H1 (cell line): ENCODE results near the gene CNR1. TPM values are rescaled to one million over a fixed set of nuclear protein-coding genes. Genes with fewer than 3 reads are reported as not detected.

ENCODE experiments used
- CTCF ChIA-PET: fragments of 300-600 bp; sonication (Branson Sonifier 250); formaldehyde crosslinking; loops from one replicate; lab custom pipeline; 2021; ENCODE audit not compliant: partially characterized antibody; lab: Charles Lee
- POLR2A ChIA-PET: fragments of 300-600 bp; sonication (Branson Sonifier 250); formaldehyde crosslinking; loops from one replicate; lab custom pipeline; 2021; ENCODE audit warnings: inconsistent platforms; ENCODE audit not compliant: partially characterized antibody; lab: Charles Lee
- DNase-seq, 2 experiments: peaks; one replicate each; pipeline versions ENCODE4 v3.0.0 to v3.0.0-alpha.2; 2010 to 2022; ENCODE audit warnings: low spot score in 2 of 2, low read depth in 1 of 2, mixed read lengths in 1 of 2
- FAIRE-seq: peaks from 2 replicates; lab custom pipeline; 2011; peaks lifted over from hg19 to GRCh38; lab: Jason Lieb, UNC
- H2AFZ ChIP-seq: 2 replicates; pipeline ENCODE4 v1.8.1; 2012; ENCODE audit warnings: low read length, inconsistent platforms
- H2AK5ac ChIP-seq: 2 replicates; pipeline ENCODE4 v1.6.1; 2013; ENCODE audit warnings: low read depth, low read length
- H2BK120ac ChIP-seq: replicated peaks from 2 replicates; pipeline ENCODE3; 2013; ENCODE audit warnings: low read depth, low read length, inconsistent platforms
- H2BK12ac ChIP-seq: 2 replicates; pipeline ENCODE4 v1.6.1; 2013; ENCODE audit warnings: low read depth, low read length
- H2BK15ac ChIP-seq: 2 replicates; pipeline ENCODE4 v1.6.1; 2013; ENCODE audit warnings: low read length
- H2BK20ac ChIP-seq: 2 replicates; pipeline ENCODE4 v1.6.1; 2013; ENCODE audit warnings: low read length
- H2BK5ac ChIP-seq: 2 replicates; pipeline ENCODE4 v1.6.1; 2013; ENCODE audit warnings: low read depth, low read length
- H3K14ac ChIP-seq: 2 replicates; pipeline ENCODE4 v1.6.1; 2013; ENCODE audit warnings: inconsistent platforms; ENCODE audit not compliant: insufficient read length
- H3K18ac ChIP-seq: 2 replicates; pipeline ENCODE4 v1.6.1; 2013; ENCODE audit warnings: low read length; ENCODE audit errors: extremely low read depth
- H3K23ac ChIP-seq: 2 replicates; pipeline ENCODE4 v1.6.1; 2013; ENCODE audit warnings: inconsistent platforms; ENCODE audit not compliant: insufficient read length
- H3K23me2 ChIP-seq: 2 replicates; pipeline ENCODE4 v1.6.1; 2013; ENCODE audit warnings: low read depth, low read length
- H3K27ac ChIP-seq: 2 replicates; pipeline ENCODE4 v1.6.1; 2011; ENCODE audit warnings: low read depth, low read length, inconsistent platforms
- H3K27me3 ChIP-seq, 4 experiments: replicated peaks in 1 of 4; 1 replicate in 1 of 4; 2 replicates in 3 of 4; pipeline versions ENCODE4 v1.6.1 to v1.8.1; 2011 to 2013; ENCODE audit warnings: low read length in 3 of 4, mild to moderate bottlenecking in 3 of 4, inconsistent platforms in 2 of 4, mixed read lengths in 2 of 4, moderate library complexity in 1 of 4; ENCODE audit not compliant: control insufficient read depth in 3 of 4, insufficient read depth in 3 of 4; ENCODE audit errors: extremely low read depth in 1 of 4
- H3K36me3 ChIP-seq, 4 experiments: 2 replicates each; pipeline versions ENCODE4 v1.6.1 to v1.8.1; 2011 to 2013; ENCODE audit warnings: mild to moderate bottlenecking in 4 of 4, low read length in 3 of 4, moderate library complexity in 2 of 4, control low read depth in 1 of 4, inconsistent platforms in 1 of 4; ENCODE audit not compliant: insufficient read depth in 4 of 4, control insufficient read depth in 2 of 4
- H3K4ac ChIP-seq: replicated peaks from 2 replicates; pipeline ENCODE3; 2013; ENCODE audit warnings: low read length, low read depth, mixed read lengths, inconsistent platforms; ENCODE audit not compliant: insufficient read length
- H3K4me1 ChIP-seq, 4 experiments: replicated peaks in 1 of 4; 1 replicate in 1 of 4; 2 replicates in 3 of 4; pipeline versions ENCODE4 v1.6.1 to v1.8.1; 2011 to 2013; ENCODE audit warnings: low read length in 3 of 4, inconsistent platforms in 2 of 4, mixed read lengths in 1 of 4; ENCODE audit not compliant: insufficient read depth in 4 of 4, control insufficient read depth in 3 of 4
- H3K4me2 ChIP-seq, 2 experiments: 2 replicates each; pipeline versions ENCODE4 v1.6.1 to v1.8.1; 2011 to 2013; ENCODE audit warnings: low read depth in 2 of 2, low read length in 2 of 2, control low read depth in 1 of 2, inconsistent platforms in 1 of 2, mild to moderate bottlenecking in 1 of 2; ENCODE audit not compliant: insufficient read depth in 1 of 2
- H3K4me3 ChIP-seq, 4 experiments: fragments of 200-600, 300-600 bp in 1 of 4; sonication (generic), shearing (Covaris generic), sonication (Bioruptor Twin) in 1 of 4; 2 replicates each; pipeline versions ENCODE4 v1.5.1 to v1.8.1; 2011 to 2016; ENCODE audit warnings: low read length in 4 of 4, low read depth in 3 of 4, control low read depth in 2 of 4, inconsistent platforms in 2 of 4, mild to moderate bottlenecking in 2 of 4, mixed read lengths in 1 of 4, moderate library complexity in 1 of 4; ENCODE audit not compliant: insufficient read depth in 2 of 4; ENCODE audit errors: extremely low read depth in 1 of 4
- H3K56ac ChIP-seq: replicated peaks from 2 replicates; pipeline ENCODE3; 2013; ENCODE audit warnings: low read depth, mild to moderate bottlenecking, mixed read lengths, low read length, inconsistent platforms; ENCODE audit not compliant: insufficient read length
- H3K79me1 ChIP-seq: 2 replicates; pipeline ENCODE4 v1.6.1; 2013; ENCODE audit warnings: low read depth, low read length, control low read depth
- H3K79me2 ChIP-seq, 2 experiments: 2 replicates each; pipeline versions ENCODE4 v1.6.1 to v1.8.1; 2012 to 2013; ENCODE audit warnings: low read length in 2 of 2, mild to moderate bottlenecking in 2 of 2, inconsistent platforms in 1 of 2; ENCODE audit not compliant: insufficient read depth in 2 of 2, control insufficient read depth in 1 of 2
- H3K9ac ChIP-seq, 4 experiments: replicated peaks in 1 of 4; 1 replicate in 1 of 4; 2 replicates in 3 of 4; pipeline versions ENCODE4 v1.6.1 to v1.8.1; 2011 to 2013; ENCODE audit warnings: low read depth in 3 of 4, low read length in 3 of 4, control low read depth in 2 of 4, mild to moderate bottlenecking in 2 of 4, moderate library complexity in 2 of 4, inconsistent platforms in 1 of 4; ENCODE audit errors: extremely low read depth in 1 of 4
- H3K9me3 ChIP-seq, 2 experiments: 2 replicates each; pipeline versions ENCODE4 v1.6.1 to v1.8.1; 2012 to 2013; ENCODE audit warnings: mild to moderate bottlenecking in 2 of 2, moderate library complexity in 2 of 2, control low read depth in 1 of 2, inconsistent platforms in 1 of 2, low read depth in 1 of 2, low read length in 1 of 2, mixed read lengths in 1 of 2; ENCODE audit not compliant: insufficient read depth in 2 of 2
- H4K20me1 ChIP-seq, 2 experiments: replicated peaks in 1 of 2; 2 replicates each; pipeline versions ENCODE3 to v1.8.1; 2011 to 2013; ENCODE audit warnings: inconsistent platforms in 2 of 2, low read length in 2 of 2, mild to moderate bottlenecking in 1 of 2; ENCODE audit not compliant: insufficient read depth in 2 of 2, control insufficient read depth in 1 of 2
- H4K5ac ChIP-seq: 2 replicates; pipeline ENCODE4 v1.6.1; 2013; ENCODE audit warnings: low read length, low read depth, mixed read lengths, inconsistent platforms; ENCODE audit not compliant: insufficient read length
- H4K8ac ChIP-seq: 2 replicates; pipeline ENCODE4 v1.8.0; 2013; ENCODE audit warnings: mild to moderate bottlenecking, moderate library complexity, low read length, inconsistent platforms; ENCODE audit not compliant: insufficient read depth; ENCODE audit errors: extremely low read depth
- H4K91ac ChIP-seq: replicated peaks from 2 replicates; pipeline ENCODE3; 2013; ENCODE audit warnings: low read length, mixed read lengths, inconsistent platforms; ENCODE audit not compliant: insufficient read length
- ATF3 ChIP-seq: IDR thresholded peaks from 2 replicates; pipeline ENCODE4 v1.6.1; 2011; ENCODE audit warnings: low read depth, mild to moderate bottlenecking, low read length; ENCODE audit not compliant: insufficient read depth
- CBX5 ChIP-seq: fragments of 300-800, 300-1000 bp; sonication (generic); IDR thresholded peaks from 2 replicates; pipeline ENCODE4 v1.7.1; 2016; ENCODE audit warnings: antibody characterized with exemption, low read length, low read depth
- CBX8 ChIP-seq: fragments of 300-800, 300-1000 bp; sonication (generic); IDR thresholded peaks from 2 replicates; pipeline ENCODE4 v1.7.1; 2016; ENCODE audit warnings: low read depth, low read length, borderline replicate concordance
- CEBPB ChIP-seq: IDR thresholded peaks from 2 replicates; pipeline ENCODE4 v1.6.1; 2012; ENCODE audit warnings: low read depth, low read length
- CHD1 ChIP-seq: IDR thresholded peaks from 2 replicates; pipeline ENCODE4 v1.6.1; 2012; ENCODE audit warnings: low read depth, low read length, improper control_type of control experiment
- CREB1 ChIP-seq: IDR thresholded peaks from 2 replicates; pipeline ENCODE4 v1.6.1; 2012; ENCODE audit warnings: inconsistent platforms
- JUND ChIP-seq: IDR thresholded peaks from 2 replicates; pipeline ENCODE4 v1.6.1; 2011; ENCODE audit warnings: mild to moderate bottlenecking, improper control_type of control experiment, low read length
- WGBS, 2 experiments: shearing (Covaris generic) in 1 of 2; methylation state at CpG; one replicate each; pipeline versions ENCODE4 v1.1.6 to v1.1.7; 2013 to 2015; ENCODE audit warnings: low lambda C conversion rate in 2 of 2, mixed read lengths in 2 of 2, inconsistent platforms in 1 of 2, low coverage in 1 of 2, missing lambda C conversion rate in 1 of 2; ENCODE audit not compliant: insufficient replicate concordance in 2 of 2, insufficient coverage in 1 of 2, insufficient read length in 1 of 2; ENCODE audit errors: extremely low coverage in 1 of 2, missing lambda C conversion rate in 1 of 2; 5-methylcytosine and 5-hydroxymethylcytosine counted together
- polyA plus RNA-seq, 7 experiments: library from polyadenylated mRNA; depleted of rRNA in 3 of 7; stranded (reverse) in 5 of 7; unstranded in 2 of 7; fragments of >200 nt in 5 of 7; fragments of 200-250 nt in 2 of 7; gene quantifications; 1 replicate in 5 of 7; 2 replicates in 1 of 7; 4 replicates in 1 of 7; pipeline versions ENCODE4 v1.2.1 to v1.2.3, GENCODE V29; 2011 to 2013; ENCODE audit warnings: missing spikeins in 2 of 7, mixed read lengths in 2 of 7
- total RNA-seq: library from RNA; stranded (reverse); fragmentation: NEBNext Ultra II Directional; extraction: Animal tissue kit (Norgen Biotek cat#: 25700); gene quantifications from 2 replicates; pipeline ENCODE4 v1.2.1, GENCODE V29; 2021

Gene CNR1
- total and polyA plus RNA-seq, 2 of the 8 experiments (the other 6 are each of a cell fraction or from before 2014, with no cell fraction given), result 0.83 to 3.1 TPM

DNA sequence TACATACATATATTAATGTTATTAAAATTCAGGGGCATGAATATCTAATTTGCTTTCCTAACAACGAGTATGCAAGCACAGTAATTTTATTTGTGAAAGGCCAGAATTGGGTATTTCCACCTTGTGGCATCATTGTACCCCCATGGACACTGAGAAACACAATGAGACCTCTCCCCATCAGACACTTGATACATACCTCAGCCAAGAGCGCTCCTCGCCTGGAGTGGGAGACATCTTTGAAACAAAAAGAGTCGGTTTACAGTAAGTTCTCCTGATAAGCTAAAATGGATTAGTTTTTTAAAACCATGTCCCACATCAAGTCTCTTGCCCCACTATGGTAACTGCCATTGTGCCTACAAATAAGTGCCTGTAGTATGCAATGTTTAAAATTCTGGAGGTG, 2.1 kb downstream of the CNR1 start:
- H3K4me3 ChIP-seq, result no peak overlapping the region
- no peak overlapping the region for H2BK15ac ChIP-seq
- no peaks in the 10 kb centered on the region for H3K79me2 ChIP-seq
- FAIRE-seq (no peak), DNase-seq (no peak)
- no peaks in the 10 kb centered on the region for H3K36me3 ChIP-seq
- H3K9ac ChIP-seq, result no peak overlapping the region
- no peak overlapping the region for H2BK20ac ChIP-seq
- H3K4ac ChIP-seq, result no peak overlapping the region
- H3K18ac ChIP-seq, result no peak overlapping the region
- no peak overlapping the region for H2AK5ac ChIP-seq
- H4K5ac ChIP-seq, result no peak overlapping the region
- H2BK12ac ChIP-seq, result no peak overlapping the region
- no peak overlapping the region for H3K23ac ChIP-seq
- H4K8ac ChIP-seq, result no peak overlapping the region
- H3K56ac ChIP-seq, result no peak overlapping the region
- H3K4me2 ChIP-seq, result peak overlapping the region in 1 of 2 experiments; percentile 23; a peak in 1 of 4 replicates
- WGBS, 2 experiments, result 84% methylated on average over 4 of the region's 4 CpGs; no CpG with 5 or more reads in 1 of the 2 experiments
- H2AFZ ChIP-seq, result no peak overlapping the region
- no peak overlapping the region for H3K14ac ChIP-seq
- ChIA-PET CTCF (no interaction called here), POLR2A (no interaction called here)
- no peaks in the 10 kb centered on the region for H4K20me1 ChIP-seq
- H3K23me2 ChIP-seq, result peaks cover 16% of the 10 kb centered on the region; the same call in 1 of the 2 replicates
- no peaks in the 10 kb centered on the region for H3K79me1 ChIP-seq
- H3K27me3 ChIP-seq, result peaks cover 9 to 35% (median 27%) of the 10 kb centered on the region in 4 experiments
- H4K91ac ChIP-seq, result no peak overlapping the region
- peaks cover 0 to 3% (median under 1%) of the 10 kb centered on the region in 4 experiments; a peak in 1 of 7 replicates for H3K4me1 ChIP-seq
- H2BK5ac ChIP-seq, result no peak overlapping the region
- no peak overlapping the region for H3K27ac ChIP-seq
- no peak overlapping the region for H2BK120ac ChIP-seq
- no peaks in the 10 kb centered on the region for H3K9me3 ChIP-seq
- no peak for TF ChIP-seq CHD1
- TF ChIP-seq CEBPB, result no peak
- TF ChIP-seq CBX5, result no peak
- TF ChIP-seq ATF3, result no peak
- no peak for TF ChIP-seq CBX8
- no peak for TF ChIP-seq CREB1
- TF ChIP-seq JUND, result no peak
